Peyer's patch (tissue), 4 donors: ENCODE measurements around the gene TFF2.

Experiments
- CTCF ChIP-seq, 6 experiments: fragments of 450-650 bp in 4 of 6; fragments of 200-600 bp in 2 of 6; sonication (generic) in 1 of 6; IDR thresholded peaks; one replicate each; pipeline ENCODE4 v1.5.1; 2017 to 2019; ENCODE audit warnings: antibody characterized with exemption in 6 of 6, mild to moderate bottlenecking in 3 of 6, moderate library complexity in 1 of 6
- POLR2A ChIP-seq, 2 donors: fragments of 450-650 bp; IDR thresholded peaks; one replicate each; pipeline ENCODE4 v1.5.1; 2017; ENCODE audit warnings: antibody characterized with exemption in 2 of 2, mild to moderate bottlenecking in 2 of 2, moderate library complexity in 2 of 2

DNA sequence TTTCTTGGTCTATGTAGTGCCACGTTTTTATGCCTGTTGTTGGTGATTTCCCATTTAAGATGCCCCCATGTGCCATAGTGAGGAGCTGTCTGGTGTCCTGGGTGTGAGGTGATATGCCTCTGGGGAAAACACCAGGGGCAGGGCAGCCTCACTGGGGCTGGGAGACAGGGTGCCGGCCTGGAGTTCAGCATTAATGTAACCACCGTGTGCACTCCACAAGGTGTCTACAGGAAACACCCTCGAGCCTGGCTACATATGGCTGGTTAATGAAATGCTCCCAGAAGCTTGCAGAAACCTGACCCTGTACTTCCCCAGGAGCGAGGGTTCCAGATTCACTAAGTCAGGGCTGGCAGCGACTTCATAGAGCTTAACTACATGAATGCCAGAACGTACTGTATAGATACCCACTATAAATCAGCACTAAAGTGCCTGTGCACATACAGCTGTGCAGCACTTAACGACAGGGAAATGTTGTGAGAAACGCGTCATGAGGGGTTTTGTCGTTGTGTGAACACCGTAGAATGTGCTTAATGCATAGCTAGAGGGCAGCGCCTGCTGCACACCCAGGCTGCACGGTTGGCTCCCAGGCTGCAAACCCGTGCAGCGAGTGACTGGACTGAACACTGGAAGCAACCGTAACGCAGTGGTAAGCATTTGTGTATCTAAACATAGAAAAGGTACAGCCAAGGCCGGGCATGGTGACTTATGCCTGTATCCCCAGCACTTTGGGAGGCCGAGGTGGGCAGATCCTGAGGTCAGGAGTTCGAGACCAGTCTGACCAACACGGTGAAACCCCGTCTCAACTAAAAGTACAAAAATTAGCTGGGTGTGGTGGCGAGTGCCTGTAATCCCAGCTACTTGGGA is 10.4 kb downstream of the TFF2 start:
- TF ChIP-seq CTCF (IDR thresholded peaks at IDR 0.05) (no peak), POLR2A (IDR thresholded peaks at IDR 0.05) (no peak)
